Activated T-cell treated with anti-CD3 and anti-CD28 coated beads, Interleukin-2, amount 50 U/mL, for 48 hours (primary cell): Measurements from ENCODE around the gene KDELR3.

ENCODE experiments used
- DNase-seq, 2 experiments: peaks; one replicate each; pipeline ENCODE4 v3.0.0-alpha.2; 2020

Gene KDELR3

DNA sequence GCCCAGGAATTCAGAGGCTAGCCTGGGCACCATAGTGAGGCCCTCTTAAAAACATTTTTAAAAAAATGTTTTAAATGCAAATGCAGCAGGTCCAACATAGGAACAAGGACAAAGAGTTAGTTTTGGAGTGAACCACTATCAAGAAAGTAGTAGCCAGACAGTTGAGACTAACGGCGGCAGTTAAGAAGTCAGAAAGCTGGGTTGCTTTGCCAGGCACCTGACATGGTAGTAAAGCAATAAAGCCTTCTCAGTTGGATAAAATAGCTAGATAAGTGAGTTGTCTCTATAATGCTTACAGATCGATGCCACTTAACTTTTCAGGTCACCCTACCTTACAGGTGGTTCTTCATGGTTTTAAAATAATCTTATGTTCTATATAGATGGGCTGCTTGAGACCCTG, 55.1 kb downstream of the KDELR3 start:
- no peak for DNase-seq

DNA sequence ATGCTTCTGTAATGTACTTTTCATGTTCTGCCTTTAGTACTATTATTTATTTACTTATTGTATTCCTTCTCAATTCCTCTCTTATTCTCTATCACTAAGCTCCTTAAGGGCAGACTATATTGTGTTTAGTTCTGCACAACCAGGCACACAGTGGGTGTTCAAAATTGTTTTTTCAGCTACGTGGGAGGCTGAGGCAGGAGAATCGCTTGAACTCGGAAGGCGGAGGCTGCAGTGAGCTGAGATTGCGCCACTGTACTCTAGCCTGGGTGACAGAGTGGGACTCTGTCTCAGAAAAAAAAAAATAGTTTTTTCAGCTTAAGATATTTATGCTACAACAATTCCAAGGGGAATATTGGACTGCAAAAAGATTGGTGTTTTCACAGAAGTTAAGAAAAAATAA, 55.6 kb downstream of the KDELR3 start:
- DNase-seq: no peak

DNA sequence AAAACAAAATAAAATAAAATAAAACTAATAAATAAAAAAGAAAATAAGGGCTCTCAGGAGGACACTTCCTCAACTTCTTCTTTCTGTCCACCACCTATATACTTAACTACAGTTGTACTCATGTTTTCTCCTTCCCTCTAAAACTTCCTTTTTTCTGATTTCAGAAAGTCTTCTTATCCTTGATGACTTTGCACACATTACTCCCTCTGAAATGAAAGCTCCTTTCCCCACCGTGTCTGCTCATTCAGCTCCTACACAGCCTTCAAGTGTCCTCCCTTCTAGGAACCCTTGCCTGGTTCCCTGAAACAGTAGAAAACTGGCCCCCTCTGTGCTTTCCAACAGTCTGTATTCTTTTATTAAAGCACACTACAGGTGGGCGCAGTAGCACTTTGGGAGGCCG, 56.5 kb downstream of the KDELR3 start:
- no peak for DNase-seq

DNA sequence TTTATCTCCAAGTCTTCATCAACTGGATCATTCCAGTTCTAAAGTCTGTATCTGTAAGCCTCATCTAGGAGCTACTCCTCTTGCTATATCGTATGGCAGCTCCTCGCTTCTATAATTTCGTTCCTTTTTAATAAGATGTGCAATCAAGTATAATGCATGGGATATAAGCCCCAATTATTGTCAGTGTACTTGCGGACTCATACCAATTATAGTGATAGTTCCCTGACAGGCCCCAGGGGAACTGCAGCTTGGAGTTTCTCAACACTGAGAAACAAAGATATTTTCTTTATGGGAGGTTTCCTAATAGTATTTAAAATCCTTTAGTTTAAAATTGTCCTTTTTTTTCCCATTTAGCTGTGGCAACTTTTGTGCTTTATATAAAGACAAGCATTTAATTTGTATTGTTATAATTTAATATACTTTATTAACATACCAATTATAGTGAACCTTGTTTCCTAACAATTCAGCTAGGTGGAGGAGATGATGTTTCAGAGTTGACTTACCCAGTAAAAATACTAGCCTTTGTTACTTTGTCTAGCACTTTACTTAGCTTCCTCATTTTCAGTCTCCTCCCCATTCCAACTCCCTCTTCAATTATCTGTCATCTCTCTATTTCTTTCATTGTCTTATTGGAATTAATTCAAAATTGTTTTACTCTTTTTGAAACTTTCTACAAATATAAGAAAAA, 63.5 kb downstream of the KDELR3 start:
- DNase-seq: no peak
